Measurements from ENCODE around the gene PLEKHG4B.

The PLEKHG4B gene

DNA sequence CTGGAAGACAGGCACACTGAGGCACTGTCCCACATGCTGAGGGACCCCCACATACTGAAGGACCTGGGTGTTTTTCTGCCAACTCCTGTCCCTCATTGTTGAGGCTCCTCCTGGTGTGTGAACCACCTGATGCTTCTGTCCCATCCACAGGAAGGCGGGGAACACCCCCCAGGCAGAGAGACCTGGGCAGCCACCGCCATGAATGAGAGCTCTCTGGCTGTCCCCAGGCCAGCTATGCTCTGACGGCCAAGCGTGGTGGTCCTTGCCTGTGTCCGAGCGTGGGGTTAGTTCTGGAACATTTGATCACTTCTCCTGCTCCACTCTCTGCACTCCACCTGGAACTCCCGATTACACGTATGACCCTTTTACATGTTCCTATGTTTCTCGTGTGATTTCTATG, 87.4 kb downstream of the PLEKHG4B start:
- no peak overlapping the region for H3K4me3 ChIP-seq

DNA sequence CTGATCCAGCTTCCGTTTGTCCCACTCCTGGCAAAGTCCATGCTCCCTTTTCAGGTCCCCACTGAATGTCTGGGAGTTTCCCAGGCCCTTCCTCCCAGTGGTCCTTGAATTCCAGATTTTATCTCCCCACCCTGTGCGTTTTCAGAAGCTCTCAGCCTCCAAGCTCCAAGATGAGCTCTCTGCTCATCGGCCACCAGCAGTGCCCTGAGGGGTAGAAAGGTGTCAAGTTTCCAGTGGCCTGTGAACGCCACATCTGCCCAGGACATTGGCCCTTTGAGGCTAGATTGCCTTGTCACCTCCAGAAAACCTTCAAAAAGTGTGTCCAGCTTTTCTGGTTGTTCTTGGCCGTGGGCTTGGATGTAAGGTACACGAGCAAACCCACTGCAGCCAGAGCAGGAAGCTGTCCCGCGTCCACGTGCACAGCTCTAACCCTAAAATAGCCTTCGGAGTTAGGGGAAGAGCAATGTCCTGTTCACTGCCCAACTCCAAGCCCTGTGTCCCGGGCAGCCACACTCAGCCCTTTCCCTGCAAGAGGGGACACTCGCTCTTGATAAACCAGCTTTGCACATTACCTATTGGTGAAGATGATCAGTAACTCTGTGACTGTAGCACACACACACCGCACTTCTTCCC, 88.4 kb downstream of the PLEKHG4B start:
- Histone ChIP-seq H3K27ac (no peak overlapping the region), H3K4me3 (no peak overlapping the region)

More for the DNA sequence above, 87.4 kb downstream of the PLEKHG4B start:
- no peak overlapping the region for H3K27ac ChIP-seq

DNA sequence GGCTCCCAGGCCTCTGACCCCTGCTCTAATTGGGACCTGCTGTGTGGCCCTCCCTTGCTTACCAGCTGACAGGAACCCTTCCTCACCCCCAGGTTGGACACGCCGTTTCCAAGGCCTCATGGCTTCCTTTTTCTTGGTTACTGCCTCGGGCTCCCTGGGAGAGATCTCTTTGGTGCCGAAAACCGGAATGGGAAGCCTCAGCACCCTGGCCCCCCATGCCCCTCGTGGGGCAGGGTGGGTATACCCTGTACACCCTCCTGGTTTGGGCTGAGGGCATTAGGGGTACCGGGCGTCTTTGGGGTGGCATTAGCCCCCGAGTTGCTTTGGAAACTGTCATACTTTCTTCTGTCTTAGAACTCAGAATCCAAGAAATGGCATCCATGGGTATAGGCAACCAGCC, 89.2 kb downstream of the PLEKHG4B start:
- Histone ChIP-seq H3K4me3 (no peak overlapping the region), H3K27ac (no peak overlapping the region)

DNA sequence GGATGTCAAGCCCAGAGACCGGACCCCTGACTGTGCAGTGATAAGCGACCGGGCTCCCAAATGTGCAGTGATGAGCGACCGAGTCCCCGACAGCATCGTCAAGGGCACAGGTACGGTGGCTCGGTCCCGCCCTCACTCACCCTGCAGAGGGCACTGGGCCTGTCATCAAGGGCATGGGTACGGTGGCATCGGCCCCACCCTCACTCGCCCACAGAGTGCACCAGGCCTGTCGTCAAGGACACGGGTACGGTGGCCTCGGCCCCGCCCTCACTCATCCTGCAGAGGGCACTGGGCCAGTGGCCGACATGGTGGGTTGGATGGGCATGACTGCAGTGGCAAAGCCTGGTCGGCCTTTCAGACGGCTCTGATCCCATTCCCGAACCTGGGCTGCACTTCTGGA, 89.6 kb downstream of the PLEKHG4B start:
- Histone ChIP-seq H3K27ac (no peak overlapping the region), H3K4me3 (no peak overlapping the region)

DNA sequence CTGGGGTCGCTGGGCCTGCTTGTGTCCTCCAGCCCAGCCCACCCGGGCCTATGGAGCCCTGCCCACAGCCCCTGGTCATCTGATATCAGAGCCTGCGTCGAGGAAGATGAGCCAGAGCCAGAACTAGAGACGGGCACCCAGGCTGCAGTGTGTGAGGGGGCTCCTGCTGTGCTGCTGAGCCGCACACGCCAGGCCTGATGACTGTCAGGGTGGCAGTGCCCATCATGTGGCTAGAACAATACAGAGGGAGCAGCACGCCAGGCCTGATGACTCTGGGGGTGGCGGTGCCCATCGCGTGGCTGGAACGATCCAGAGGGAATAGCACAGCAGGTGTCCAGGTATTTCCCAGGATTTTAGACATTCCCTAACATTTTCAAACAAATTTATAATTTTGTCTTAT, 90.2 kb downstream of the PLEKHG4B start:
- no peak overlapping the region for H3K4me3 ChIP-seq

DNA sequence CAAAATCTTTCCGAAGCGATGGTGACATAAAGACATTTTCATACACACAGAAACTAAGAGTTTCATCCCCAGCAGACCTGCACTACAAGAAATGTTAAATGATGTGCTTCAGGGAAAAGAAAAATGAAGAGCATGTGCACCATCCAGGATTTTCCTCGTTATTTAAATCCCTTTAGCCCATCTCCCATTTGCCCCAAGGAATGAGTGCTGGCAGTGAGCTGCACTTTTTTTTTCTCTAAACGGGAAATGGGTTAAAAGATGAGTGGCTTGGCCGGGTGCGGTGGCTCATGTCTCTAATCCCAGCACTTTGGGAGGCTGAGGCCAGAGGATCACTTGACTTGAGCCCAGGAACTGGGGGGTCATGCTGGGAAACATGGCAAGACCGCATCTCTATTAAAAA, 92.5 kb downstream of the PLEKHG4B start:
- no peak overlapping the region for H3K4me3 ChIP-seq
- no peak overlapping the region for H3K27ac ChIP-seq

More for the DNA sequence above, 90.2 kb downstream of the PLEKHG4B start:
- no peak overlapping the region for H3K27ac ChIP-seq

DNA sequence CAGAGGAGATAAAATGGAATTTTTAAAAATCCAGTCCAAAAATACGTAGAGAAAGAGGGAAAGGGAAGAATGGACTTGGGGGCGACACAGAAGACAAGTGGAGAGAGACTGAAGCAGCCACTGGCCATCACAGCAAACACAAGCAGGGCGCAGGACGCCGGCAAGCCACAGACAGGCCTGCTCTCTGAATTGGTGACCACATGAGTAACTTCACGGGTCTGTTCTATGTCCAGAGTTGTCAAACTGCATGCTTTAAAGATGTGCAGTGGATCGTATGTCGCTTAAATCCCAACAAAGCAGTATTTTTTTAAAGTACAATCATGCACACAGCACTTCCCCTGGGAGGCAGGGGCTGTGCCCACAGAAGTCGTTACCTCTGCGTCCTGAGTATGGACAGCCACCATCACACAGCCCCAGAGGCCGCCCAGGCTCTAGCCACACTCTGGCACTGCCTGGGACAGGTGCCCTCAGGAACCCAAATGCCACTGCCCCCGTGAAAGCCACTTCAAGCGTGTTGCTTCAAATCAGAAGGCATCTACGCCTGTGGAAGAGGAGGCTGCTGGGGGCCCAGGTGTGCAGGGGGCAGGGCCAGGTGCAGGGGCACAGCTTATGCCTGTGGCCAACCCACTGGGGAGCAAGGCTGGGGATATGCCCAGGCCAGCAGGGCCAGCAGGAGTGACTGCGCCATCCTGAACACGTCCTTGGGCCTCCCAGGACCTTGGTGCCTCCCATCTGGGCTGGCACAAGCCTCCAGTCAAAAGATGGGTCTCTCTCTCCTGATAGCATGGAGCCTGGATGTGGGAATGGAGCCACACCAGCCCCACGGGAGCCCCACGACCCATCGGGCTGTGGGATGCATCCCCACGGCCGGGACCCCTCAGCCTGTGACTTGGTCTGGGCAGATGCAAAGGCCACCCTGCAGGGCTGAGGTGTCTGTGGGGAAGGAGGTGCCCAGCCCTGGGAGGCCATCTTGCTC, 93.4 kb downstream of the PLEKHG4B start:
- no peak overlapping the region for H3K27ac ChIP-seq
- no peak overlapping the region for H3K4me3 ChIP-seq

DNA sequence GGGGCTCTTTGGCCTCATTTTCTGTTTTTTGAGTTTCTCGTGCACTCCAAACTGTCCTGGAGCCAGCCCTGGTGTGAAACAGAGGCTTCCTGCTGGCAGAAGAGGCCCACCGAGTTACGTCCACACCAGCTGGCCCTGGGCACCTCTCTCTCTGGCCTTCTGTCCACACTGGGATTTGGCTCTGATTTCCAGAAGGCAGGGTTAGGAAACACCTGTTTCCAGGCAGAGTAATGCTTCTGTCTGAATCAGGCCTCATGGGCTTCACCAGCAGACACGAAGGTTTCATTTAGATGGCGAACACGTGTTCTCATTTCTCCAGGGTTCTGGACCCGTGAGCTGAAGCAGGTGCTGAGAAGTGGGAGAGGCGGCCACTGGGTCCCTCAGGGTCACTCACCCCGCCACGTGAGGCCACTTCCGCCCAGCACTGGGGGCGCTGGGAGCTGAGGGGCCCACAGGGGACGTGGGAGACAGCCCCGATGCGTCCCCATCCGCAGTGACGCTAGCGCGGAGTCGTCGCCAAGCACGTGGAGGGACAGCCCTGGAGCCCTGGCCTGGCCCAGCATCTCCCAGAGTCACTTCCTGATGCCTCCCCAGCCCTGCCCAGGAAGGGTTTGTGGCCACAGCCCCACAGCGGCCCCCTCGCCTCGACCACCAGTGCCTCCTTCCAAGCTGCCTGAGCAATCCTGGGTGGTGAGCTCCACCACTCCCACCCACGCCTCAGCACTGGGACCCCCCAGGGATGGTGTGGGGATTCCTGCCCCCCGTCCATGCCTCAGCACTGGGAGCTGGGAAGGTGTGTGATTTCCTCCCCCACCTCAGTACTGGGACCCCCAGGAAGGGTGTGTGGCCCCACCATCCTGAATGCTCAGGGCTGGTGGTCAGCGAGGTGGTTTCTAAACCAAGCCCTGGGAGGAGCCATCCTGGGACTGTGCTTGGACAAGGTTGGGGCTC, 94.4 kb downstream of the PLEKHG4B start:
- Histone ChIP-seq H3K4me3 (no peak overlapping the region), H3K27ac (no peak overlapping the region)

DNA sequence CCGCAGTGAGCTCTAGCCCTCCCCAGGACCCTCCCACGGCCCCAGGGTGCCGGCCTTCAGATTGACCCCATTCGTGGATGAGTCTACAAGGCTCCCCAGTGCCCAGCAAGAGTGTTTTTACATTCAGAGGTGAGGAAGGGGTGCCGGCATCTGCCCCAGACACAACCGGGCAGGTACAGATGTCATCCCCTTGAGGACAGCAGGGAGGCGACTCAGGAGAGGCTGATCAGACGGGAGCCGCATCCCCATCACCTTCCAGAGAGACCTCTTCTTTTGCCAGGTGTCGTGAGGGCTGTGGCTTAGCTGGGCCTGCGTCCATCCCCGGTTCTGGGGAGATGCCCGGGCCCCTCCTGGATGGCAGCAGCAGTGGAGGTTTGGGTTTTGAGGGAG, 95.1 kb downstream of the PLEKHG4B start:
- Histone ChIP-seq H3K4me3 (no peak overlapping the region), H3K27ac (no peak overlapping the region)

DNA sequence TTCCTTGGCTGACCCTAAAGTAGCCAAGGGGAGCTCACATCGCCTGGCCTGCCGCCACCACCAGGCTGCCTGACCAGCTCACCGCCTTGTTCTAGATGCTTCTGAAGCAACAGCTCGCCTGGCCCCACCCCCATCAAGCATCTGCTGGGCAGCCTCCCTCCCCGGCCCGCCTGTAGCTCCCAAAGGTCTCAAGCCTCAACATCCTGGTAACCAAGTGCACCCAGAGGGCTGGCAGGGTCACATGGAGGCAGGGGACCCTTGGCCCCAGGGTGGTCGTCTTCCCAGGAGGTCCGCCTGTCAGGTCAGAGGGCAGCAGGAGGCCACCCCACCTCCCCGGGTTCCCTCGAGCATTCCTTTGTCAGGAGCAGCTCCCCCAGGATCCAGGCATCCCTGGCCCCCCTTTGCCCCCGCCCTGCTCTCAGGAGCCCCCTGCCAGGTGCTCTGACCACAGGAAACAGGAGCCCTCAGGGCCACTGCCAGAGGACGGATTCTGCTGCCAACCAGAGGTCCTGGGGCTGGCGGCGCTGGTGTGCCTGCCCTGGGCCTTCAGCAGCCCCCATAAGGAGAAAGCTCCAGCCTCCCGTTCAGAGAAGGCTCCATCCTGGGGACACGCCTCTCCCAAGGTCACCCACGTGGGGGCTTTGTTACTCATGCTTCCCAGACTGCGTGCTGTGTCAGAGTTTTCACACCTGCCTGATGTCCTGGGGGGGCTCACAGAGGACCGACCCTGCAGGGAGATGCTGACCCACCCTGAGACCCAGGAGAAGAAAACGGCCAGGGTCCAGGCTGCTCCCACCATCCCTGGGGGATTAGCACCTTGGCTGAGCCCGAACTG, 95.9 kb downstream of the PLEKHG4B start:
- H3K4me3 ChIP-seq, result no peak overlapping the region
- H3K27ac ChIP-seq, result no peak overlapping the region

DNA sequence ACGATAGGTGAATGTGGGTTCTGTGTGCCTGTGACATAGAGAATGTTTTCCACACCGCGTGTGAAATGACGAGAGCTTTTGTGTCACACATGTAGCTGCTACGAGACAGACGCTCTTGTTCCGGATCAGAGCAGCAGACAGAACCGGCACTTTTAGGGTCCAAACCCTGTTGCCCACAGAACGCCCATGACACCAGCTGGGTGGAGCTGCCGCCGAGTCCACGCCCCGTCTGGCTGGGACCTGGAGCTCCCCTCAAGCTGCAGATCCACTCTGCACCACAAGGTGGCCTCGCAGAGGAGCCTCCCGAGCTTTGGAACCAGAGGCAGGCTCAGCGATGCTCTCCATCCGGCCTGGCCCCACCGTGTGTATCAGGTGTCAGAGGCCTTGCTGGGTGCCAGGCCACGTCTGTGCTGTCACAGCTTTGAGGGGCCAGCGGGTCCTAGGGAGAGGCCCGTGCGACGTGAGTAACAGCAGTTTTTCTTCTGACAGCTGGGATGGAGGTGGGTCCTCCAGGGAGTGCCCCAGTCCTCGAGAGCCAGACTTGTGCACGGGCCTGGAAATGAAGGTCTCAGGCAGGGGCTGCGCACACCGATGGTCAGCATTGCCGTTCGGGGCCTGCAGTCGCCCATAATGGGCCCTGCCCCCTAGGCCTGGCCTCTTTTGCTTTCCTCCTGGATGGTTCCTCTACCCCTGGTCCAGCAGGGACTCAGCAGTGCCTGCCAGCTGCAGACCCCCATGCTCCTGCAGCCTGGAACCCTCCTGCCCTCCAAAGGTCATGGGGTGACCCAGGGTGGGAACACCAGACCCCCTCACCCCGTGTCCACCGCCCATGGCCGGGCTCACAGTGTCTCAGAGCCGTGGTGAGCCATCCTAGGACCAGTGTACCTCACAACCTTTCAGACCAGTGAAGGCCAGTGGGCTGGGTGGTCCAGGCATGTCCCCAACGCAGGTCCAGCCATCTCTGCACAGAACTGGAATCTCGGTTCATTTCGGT, 96.8 kb downstream of the PLEKHG4B start:
- Histone ChIP-seq H3K27ac (no peak overlapping the region), H3K4me3 (no peak overlapping the region)

DNA sequence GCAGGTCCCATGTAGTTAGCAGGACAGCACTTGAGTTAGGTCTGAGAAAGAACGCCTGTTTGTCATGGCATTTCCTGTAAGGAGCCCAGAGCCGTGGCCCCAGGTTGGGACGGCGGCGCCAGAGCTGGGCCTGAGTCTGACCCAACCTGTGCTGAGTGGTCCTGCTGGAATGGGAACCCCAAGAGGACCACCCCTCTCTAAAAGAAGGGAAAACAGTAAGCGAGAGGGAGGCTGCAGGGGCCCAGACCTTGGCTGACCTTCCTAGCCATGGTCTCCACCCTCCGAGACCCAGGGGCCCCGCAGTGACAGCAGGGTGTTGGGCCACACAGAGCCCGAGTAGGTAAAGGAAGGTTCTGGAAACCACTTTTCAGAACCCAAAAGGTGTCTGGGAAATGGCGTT, 97.5 kb downstream of the PLEKHG4B start:
- Histone ChIP-seq H3K27ac (no peak overlapping the region), H3K4me3 (no peak overlapping the region)

DNA sequence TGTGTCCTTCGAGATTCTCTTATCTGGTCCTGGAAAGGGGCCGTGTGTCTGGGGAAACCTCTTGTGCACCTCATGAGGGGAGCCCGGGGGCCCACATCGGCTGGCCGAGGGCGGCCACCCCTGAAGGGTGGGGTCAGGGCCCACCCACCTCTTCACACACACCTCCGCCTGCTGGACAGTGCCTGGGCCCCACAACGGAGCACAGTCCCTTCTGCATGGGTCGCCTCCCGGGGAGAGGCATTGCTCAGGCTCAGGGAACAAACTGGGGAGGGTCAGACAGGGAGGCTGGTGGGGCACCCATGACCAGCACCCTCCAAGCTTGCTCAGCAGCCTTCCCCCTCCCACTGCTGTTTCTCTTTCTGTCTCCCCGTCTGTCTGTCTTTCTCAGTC, 98.0 kb downstream of the PLEKHG4B start:
- Histone ChIP-seq H3K27ac (no peak overlapping the region), H3K4me3 (no peak overlapping the region)

DNA sequence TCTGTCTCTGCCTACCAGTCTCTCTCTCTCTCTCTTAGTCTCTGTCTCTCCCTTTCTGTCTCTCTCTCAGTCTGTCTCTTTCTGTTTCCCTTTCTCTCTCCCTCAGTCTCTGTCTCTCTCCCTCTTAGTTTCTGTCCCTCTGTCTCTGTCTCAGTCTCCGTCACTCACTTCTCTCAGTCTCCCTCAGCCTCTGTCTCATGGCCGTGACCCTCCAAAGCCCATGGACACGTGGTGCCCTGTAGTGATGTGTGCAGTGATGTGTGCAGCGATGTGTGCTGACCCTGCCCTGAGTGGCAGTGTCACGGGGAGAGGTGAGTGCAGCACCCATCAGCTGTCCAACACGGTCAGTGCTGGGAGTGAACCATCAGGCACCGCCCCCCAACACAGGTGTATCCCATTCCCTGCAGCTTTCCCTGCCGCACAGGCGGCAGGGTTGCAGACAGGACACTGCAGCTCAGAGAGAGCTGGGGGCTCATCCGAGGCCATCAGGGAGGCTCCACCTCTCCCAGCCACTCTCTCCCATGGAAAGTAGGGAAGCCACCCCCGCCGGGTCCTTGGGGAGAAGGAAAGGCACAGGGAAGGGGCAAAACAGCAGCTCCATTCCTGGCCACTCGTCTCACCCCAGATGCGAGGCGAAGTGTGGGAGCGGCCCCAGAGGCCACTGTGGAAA, 98.5 kb downstream of the PLEKHG4B start:
- Histone ChIP-seq H3K4me3 (peak overlapping the region in 1 of 7 experiments; percentile 1), H3K27ac (no peak overlapping the region)

DNA sequence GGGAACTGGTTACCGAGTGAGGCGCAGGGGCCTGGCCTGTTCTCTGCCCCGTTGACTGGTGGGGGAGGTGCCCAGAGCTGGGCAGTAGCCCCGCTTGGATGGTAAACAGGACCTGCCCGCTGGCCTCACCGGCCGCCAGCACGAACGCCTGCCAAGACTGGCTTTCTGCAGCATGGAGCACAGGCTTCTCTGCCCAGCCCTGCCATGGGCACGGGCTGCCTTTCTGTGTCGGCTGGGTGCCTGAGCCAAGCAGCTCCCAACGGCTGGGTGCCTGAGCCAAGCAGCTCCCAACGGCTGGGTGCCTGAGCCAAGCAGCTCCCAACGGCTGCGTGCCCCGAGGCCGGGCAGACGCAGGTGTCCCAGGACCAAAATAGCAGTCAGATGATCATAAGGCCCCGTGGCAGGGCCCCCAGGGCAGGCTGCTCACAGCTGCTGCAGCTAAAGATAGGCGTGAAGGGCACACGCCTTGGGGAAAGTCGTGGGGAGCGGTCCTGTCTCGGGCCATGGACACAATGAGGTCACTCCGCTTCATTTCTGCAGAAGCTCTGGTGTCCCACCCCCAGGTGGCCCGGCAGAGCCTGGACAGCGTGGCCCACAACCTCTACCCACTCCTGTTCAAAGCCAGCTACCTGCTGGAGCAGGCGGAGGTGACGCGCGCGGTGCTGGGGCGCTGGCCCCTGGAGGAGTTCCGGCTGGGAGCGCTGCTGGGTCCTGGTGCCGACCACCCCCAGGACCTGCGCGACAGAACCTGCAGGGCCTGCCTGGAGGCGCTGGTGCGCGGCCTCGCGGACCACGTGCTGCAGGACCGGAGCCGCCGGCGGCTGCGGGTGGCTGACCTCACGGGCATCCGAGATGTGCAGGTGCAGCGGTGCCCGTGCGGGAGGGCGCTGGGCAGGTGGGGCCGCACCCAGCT, 99.3 kb downstream of the PLEKHG4B start, which contains the start of gene LRRC14B:
TSS of gene LRRC14B (plus strand) at position 460 of the 913 bp plus-strand sequence. CDS start at position 504, 44 bp downstream.
- peak within 1 kb of the TSS in 2 of 7 experiments; percentile 1 to 4 for H3K4me3 ChIP-seq

DNA sequence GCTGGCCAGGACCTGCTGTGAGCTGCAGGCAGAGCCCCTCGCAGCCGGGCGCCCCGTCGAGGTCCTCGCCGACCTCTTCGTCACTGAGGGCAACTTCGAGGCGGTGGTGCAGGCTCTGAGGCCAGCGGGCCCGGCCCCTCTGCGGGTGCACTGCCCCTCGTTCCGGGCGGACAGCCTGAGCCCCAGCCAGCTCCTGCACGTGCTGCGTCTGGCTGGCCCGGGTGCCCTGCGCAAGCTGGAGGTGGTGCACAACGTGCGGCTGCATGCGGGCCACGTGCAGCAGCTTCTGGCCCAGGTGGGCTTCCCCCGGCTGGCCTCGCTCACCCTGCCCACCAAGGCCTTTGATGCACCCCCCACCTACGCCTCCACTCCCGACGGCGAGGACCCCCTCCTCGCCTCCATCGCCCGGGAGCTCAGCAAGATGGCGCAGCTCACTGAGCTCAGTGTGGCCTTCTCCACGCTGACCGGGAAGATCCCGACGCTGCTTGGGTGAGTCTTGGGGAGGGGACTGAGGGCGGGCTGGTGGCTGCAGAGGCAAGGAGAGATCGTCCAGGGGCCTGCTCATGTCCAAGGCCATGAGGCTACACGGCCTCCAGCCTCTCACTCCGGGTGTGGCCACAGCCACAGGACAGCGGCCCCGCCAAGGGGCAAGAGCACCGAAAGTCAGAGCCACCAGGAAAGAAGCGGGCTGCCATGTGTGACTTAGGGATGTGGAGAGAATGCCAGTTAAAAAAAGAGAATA, 100.2 kb downstream of the PLEKHG4B start:
- no peak overlapping the region for H3K27ac ChIP-seq
- peak overlapping the region in 1 of 7 experiments; percentile 4 for H3K4me3 ChIP-seq

More for the DNA sequence above, 99.3 kb downstream of the PLEKHG4B start, which contains the start of gene LRRC14B:
- no peak within 1 kb of the TSS for H3K27ac ChIP-seq

Data from skin epidermis (tissue), 12 donors.